Nephron progenitor cell (in vitro differentiated cells): ENCODE results near the gene GLIPR2.
"Not testable (repeated sequence)": the region's sequence is repeated elsewhere in the genome, so short reads cannot be mapped to it uniquely, and the experiment has no call there.

Source experiments
- DNase-seq: peaks from one replicate; pipeline ENCODE4 v3.0.0; 2021
- H3K27ac Mint-ChIP-seq: 2 replicates; pipeline ENCODE4 v1.8.0; 2021; ENCODE audit warnings: mild to moderate bottlenecking, moderate library complexity, mixed read lengths
- H3K27me3 Mint-ChIP-seq: 2 replicates; pipeline ENCODE4 v1.8.0; 2021; ENCODE audit warnings: mild to moderate bottlenecking, low read depth, mixed read lengths; ENCODE audit not compliant: poor library complexity
- H3K36me3 Mint-ChIP-seq: 2 replicates; pipeline ENCODE4 v1.8.0; 2021; ENCODE audit warnings: low read depth, mixed read lengths
- H3K4me1 Mint-ChIP-seq: 2 replicates; pipeline ENCODE4 v1.8.0; 2021; ENCODE audit warnings: mixed read lengths
- H3K4me3 Mint-ChIP-seq: 2 replicates; pipeline ENCODE4 v1.8.0; 2021; ENCODE audit warnings: mild to moderate bottlenecking, moderate library complexity, mixed read lengths
- H3K9me3 Mint-ChIP-seq: 2 replicates; pipeline ENCODE4 v1.8.0; 2021; ENCODE audit warnings: mild to moderate bottlenecking, moderate library complexity, mixed read lengths
- CTCF ChIP-seq: fragments of 200-600 bp; sonication (generic); IDR thresholded peaks from 2 replicates; pipeline ENCODE4 v1.5.0; 2021; ENCODE audit warnings: antibody characterized with exemption

Gene GLIPR2, protein sequence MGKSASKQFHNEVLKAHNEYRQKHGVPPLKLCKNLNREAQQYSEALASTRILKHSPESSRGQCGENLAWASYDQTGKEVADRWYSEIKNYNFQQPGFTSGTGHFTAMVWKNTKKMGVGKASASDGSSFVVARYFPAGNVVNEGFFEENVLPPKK

DNA sequence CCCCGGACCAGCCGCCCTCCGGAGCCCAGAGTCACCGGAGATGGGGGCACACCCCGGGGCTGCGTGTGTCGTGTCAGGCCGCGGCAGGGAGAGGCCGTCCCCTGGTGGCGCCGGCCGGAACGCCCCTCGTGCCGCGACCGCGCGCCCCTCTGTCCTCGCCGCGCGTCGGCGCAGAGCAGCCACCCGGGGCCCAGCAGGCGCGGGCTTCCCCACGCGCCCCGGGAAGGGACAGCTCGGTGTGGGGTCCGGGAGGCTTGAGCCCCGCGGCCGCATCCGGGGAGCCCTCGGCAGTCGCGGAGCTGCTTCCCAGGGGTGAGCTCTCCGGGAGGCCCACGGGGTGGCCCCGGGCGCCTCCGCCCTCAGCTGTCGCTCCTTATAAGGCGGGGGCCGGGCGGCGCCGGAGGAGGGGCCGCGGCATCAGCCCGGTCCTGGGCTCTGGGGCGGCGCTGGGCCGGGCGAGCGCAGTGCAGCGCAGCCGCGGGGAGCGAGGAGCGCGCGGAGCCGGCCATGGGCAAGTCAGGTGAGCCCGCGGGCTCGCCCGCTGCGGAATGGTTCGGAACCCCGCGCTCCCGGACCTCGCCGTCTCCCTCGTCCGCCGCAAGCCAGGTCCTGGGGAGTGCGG lies at the start of gene GLIPR2:
TSS of gene GLIPR2 (plus strand) at position 462 of the 622 bp plus-strand sequence. CDS start at position 508, 46 bp downstream.
- Mint-ChIP-seq H3K9me3 (no peaks in the 10 kb centered on the region), H3K36me3 (no peaks in the 10 kb centered on the region), H3K4me3 (peak within 1 kb of the TSS; percentile 95), H3K4me1 (peaks cover 45% of the 10 kb centered on the region), H3K27ac (peak within 1 kb of the TSS; percentile 66), H3K27me3 (peaks cover 67% of the 10 kb centered on the region)
- DNase-seq, result peak; percentile 72
- TF ChIP-seq CTCF, result peak; percentile 41

- Mint-ChIP-seq H3K4me1 (peaks cover 34% of the 10 kb centered on the region), H3K9me3 (peaks cover 14% of the 10 kb centered on the region), H3K36me3 (peaks cover 61% of the 10 kb centered on the region)
- not testable (repeated sequence) for H3K27ac Mint-ChIP-seq, DNase-seq, H3K27me3 Mint-ChIP-seq, H3K4me3 Mint-ChIP-seq
These were observed 49.5 kb upstream of the GLIPR2 start for GRCh38 chr9:36087054-36087453.

DNA sequence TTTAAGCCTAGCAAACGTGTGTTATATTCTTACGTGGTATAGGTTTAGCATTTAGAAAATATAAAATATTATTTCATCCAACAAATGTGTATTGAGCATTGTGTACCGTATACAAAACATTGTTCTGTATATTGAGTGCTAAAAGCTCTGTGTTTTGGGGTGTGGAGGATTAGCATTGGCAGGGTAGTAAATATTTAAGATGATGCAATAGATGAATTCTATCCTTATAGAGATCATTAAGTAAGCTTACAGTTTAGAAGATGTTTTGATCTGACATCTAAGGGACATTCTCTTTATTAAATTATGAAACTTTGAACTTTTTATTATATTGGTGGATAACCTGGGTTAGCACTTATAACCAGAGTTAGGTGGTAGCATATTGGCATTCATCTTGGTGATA lies 48.5 kb upstream of the GLIPR2 start:
- peaks cover 39% of the 10 kb centered on the region for H3K4me1 Mint-ChIP-seq
- no peaks in the 10 kb centered on the region for H3K27me3 Mint-ChIP-seq
- H3K36me3 Mint-ChIP-seq, result peaks cover 67% of the 10 kb centered on the region
- peaks cover 15% of the 10 kb centered on the region for H3K9me3 Mint-ChIP-seq
- no peak overlapping the region for H3K27ac Mint-ChIP-seq
- H3K4me3 Mint-ChIP-seq, result no peak overlapping the region
- DNase-seq, result no peak
- TF ChIP-seq CTCF, result no peak

- DNase-seq, result peak; percentile 10
- Mint-ChIP-seq H3K36me3 (peaks cover 48% of the 10 kb centered on the region), H3K9me3 (peaks cover 11% of the 10 kb centered on the region), H3K27me3 (peaks cover 2% of the 10 kb centered on the region), H3K4me3 (peak overlapping the region; percentile 61), H3K4me1 (peaks cover 39% of the 10 kb centered on the region), H3K27ac (peak overlapping the region; percentile 98)
- TF ChIP-seq CTCF, result no peak
These were observed 45.2 kb upstream of the GLIPR2 start for GRCh38 chr9:36091026-36091953.

GRCh38 chr9:36092014-36092413 lies 44.5 kb upstream of the GLIPR2 start:
- Mint-ChIP-seq H3K27ac (peak overlapping the region; percentile 98), H3K4me1 (peaks cover 39% of the 10 kb centered on the region)
- no peak for TF ChIP-seq CTCF

More at GRCh38 chr9:36092014-36092413, 44.5 kb upstream of the GLIPR2 start:
- DNase-seq, result no peak
- H3K4me3 Mint-ChIP-seq, result peak overlapping the region; percentile 61
- H3K36me3 Mint-ChIP-seq, result peaks cover 41% of the 10 kb centered on the region
- H3K27me3 Mint-ChIP-seq, result peaks cover 2% of the 10 kb centered on the region
- peaks cover 8% of the 10 kb centered on the region for H3K9me3 Mint-ChIP-seq
